IPS-18a (cell line): ENCODE data around the gene NEK6.

Experiments
- H3K27ac ChIP-seq: one replicate; pipeline ENCODE4 v1.5.1; 2013; ENCODE audit warnings: low read length
- H3K27me3 ChIP-seq: one replicate; pipeline ENCODE4 v1.6.1; 2013; ENCODE audit warnings: mild to moderate bottlenecking, low read length; ENCODE audit not compliant: control insufficient read depth, insufficient read depth
- H3K36me3 ChIP-seq: one replicate; pipeline ENCODE4 v1.6.1; 2013; ENCODE audit warnings: low read depth, low read length; ENCODE audit not compliant: control insufficient read depth
- H3K4me1 ChIP-seq: one replicate; pipeline ENCODE4 v1.6.1; 2013; ENCODE audit warnings: low read depth, low read length; ENCODE audit not compliant: control insufficient read depth
- H3K4me3 ChIP-seq: one replicate; pipeline ENCODE4 v1.5.1; 2013; ENCODE audit warnings: low read length
- H3K9ac ChIP-seq: one replicate; pipeline ENCODE4 v1.6.1; 2013; ENCODE audit warnings: mild to moderate bottlenecking, low read length, moderate library complexity
- H3K9me3 ChIP-seq: one replicate; pipeline ENCODE4 v1.6.1; 2013; ENCODE audit warnings: low read depth, low read length; ENCODE audit not compliant: control insufficient read depth

Gene NEK6

DNA sequence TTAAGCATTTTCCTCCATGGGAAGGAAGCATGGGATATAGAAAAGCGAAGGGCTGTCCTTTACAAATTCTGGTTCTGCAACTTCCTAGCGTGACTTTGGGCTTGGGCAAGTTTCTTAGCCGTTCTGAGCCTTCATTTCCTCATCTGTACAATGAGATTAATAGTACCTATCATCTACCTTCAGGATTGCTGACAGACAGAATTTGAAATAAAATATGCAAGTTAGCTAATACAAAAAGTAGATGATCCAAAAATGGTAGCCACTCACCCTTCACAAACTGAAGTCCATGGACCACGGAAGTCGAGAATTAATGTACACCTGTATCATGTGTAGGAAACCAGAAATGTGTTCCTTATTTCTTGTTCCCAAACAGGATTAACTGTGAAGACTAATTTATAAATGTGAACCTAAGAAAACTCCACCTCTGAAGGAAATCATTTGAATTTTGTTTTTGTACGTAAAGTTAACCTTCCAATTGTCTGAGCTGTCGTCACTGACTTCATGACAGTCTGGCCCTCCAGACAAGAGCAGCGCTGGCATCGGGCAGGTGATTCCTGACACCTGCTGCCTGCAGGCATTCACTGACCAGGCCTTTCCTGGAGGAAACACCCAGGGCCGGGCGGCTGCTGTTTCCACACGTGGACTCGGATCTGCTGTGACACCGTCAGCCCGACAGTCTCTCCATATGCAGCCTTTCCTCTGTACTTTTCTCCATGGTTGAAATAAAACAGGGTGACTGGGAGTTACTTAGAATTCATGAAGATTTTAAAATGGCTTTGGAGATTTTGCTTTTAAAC lies 94.1 kb downstream of the NEK6 start:
- no peak overlapping the region for H3K4me3 ChIP-seq
- H3K9ac ChIP-seq: no peak overlapping the region
- H3K27me3 ChIP-seq: no peaks in the 10 kb centered on the region
- H3K9me3 ChIP-seq: no peaks in the 10 kb centered on the region
- no peaks in the 10 kb centered on the region for H3K4me1 ChIP-seq
- H3K36me3 ChIP-seq: peaks cover 51% of the 10 kb centered on the region
- H3K27ac ChIP-seq: no peak overlapping the region

DNA sequence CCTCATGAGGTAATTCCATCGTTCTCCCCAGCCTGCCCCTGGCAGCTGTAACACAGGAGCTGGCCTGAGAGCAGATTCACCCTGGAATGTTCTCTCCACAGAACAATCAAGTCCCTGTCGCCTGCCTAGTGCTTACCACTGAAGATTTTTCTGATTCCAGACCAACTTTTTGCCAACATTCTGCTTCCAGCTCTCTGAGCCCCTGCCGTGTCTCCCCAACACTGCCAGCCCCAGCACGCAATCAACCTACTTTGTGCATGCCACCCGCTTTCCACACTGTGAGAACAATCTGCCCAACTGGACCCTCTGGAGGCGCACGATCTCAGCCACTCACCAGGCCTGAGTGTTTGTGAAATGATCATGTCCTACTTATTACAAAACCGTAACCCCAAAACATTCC lies 94.9 kb downstream of the NEK6 start:
- H3K27ac ChIP-seq: no peak overlapping the region
- H3K27me3 ChIP-seq: no peaks in the 10 kb centered on the region
- H3K4me3 ChIP-seq: no peak overlapping the region
- H3K36me3 ChIP-seq: peaks cover 51% of the 10 kb centered on the region
- H3K9me3 ChIP-seq: no peaks in the 10 kb centered on the region
- H3K4me1 ChIP-seq: no peaks in the 10 kb centered on the region
- no peak overlapping the region for H3K9ac ChIP-seq

DNA sequence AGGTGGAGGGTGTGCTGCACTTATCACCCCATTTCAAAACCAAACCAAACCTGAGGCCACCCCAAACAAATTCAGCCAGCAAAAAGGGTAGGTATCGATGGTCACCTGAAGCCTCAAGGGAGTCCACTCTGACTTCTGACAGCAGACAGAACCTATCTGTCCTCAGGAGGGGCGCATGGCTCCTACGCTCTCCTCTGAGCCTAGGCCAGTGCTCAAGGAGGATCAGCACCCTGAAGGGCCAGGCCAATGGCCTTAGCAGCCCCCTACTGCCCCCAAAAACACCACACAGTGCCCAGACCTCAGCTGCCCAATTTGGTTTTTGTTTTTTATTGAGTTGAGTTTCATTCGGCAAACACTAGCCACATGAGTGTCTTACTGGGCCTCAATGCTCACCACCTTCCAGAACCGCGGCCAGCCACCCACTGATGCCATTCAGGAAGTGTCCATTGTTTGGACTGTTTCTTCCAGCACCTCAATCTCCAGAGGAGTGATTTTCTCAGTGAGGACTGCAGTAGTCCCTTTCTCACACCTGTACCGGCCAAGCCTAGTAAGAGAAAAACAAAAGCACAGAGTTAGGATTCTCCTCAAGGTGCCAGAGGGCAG lies 95.5 kb downstream of the NEK6 start:
- Histone ChIP-seq H3K4me1 (no peaks in the 10 kb centered on the region), H3K36me3 (peaks cover 50% of the 10 kb centered on the region), H3K27me3 (no peaks in the 10 kb centered on the region), H3K9me3 (no peaks in the 10 kb centered on the region), H3K4me3 (no peak overlapping the region), H3K27ac (no peak overlapping the region), H3K9ac (no peak overlapping the region)

DNA sequence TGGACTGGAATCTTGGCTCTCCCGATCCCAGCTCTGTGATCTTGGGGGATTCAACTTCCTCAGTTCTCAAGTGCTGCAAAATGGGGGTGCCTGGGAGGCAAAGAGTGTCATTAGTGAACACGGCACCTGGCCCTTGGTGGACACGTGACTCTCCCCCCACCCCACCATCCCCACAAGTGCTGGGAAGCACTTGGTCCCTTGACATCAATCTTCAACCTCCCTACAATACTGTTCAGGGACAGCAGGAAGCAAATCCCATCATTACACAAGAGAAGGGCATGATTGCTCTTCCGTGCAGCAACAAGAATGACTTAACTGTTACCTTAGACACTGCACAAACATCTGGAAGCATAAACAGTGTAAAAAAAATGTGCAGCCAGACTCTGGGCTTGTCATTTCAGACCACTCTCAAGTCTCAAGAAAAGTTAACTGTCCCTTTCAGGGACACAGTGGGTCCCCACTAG lies 96.1 kb downstream of the NEK6 start:
- Histone ChIP-seq H3K4me3 (no peak overlapping the region), H3K36me3 (peaks cover 44% of the 10 kb centered on the region), H3K27ac (no peak overlapping the region)

DNA sequence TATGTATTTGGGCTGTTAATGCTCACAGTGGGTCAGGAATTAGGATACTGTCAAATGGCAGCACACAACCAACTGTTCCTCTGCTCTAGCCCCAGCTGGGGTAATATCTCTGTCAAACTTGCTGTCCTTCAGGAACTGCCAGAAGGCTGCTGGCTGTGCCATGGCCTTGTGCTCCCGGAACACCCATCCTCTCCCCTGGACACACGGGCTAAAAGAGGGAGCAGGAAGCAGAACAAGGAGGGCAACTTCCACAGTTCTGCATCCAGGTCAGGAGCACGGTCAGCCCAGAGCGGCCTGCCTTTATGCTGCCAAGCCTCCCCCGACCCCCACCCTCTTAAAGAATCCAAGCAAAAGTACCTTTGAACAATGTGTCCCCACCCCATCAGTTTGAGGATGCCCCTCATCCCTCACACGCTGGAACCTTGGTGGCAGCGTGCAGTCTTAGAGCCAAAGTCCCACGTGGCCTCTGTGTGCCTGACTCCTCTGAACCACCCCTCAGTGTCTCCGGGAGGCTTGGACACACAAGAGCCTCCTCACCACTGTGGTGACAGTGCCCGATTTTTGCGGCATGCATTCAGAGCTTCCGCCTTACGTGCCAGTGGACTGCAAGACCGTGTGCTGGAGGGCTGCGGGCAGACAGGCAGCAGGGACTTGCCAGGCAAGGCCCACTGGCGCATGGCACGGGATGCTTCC lies 96.7 kb downstream of the NEK6 start:
- Histone ChIP-seq H3K4me1 (no peaks in the 10 kb centered on the region), H3K9ac (no peak overlapping the region), H3K27ac (no peak overlapping the region), H3K27me3 (no peaks in the 10 kb centered on the region), H3K4me3 (no peak overlapping the region), H3K36me3 (peaks cover 39% of the 10 kb centered on the region), H3K9me3 (no peaks in the 10 kb centered on the region)

More for the DNA sequence above, 96.1 kb downstream of the NEK6 start:
- H3K4me1 ChIP-seq: no peaks in the 10 kb centered on the region
- H3K9ac ChIP-seq: no peak overlapping the region
- H3K9me3 ChIP-seq: no peaks in the 10 kb centered on the region
- no peaks in the 10 kb centered on the region for H3K27me3 ChIP-seq

DNA sequence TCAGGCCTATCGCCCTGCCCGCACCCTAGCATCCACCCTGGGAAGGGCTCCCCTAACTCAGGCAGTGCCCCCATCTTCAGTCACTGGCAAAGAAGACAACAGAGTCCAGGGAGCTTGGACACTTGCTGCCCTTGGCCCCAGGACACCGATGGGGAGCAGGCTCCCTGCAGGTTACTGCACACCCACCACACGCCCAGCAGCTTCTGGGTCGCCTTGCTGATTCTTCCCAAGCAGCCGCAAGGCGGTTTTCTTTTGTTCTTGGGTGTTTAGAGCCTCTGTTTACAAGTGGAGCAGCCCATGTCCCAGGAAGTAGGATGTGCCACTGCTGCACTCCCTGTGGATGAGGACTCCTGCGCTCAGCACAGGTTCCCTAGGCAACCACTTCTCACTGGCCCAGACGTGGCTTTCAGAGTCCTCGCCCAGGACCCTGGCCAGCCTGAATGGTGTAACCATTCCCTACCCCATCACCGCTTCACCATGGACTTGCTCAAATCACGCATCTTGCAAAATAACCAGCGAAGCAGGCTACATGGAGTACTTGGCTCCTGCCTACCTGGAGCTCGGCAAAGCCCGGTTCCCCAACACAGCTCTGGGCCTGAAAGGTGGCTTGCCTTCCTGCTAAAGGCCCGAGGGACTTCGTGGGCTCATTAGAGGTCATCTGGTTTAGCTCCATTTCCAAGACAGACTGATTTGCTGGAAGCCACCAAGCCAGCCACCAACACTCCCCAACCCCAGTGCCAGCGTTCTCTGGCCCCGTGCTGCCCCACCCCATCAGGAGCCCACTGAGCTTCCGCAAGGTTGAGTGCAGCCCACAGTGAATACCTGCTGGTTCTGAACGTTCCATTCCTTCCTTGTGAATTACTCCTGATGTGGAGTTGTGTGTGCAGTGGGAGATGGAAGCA lies 97.5 kb downstream of the NEK6 start:
- peaks cover 36% of the 10 kb centered on the region for H3K36me3 ChIP-seq
- no peak overlapping the region for H3K9ac ChIP-seq
- no peak overlapping the region for H3K27ac ChIP-seq
- H3K4me3 ChIP-seq: no peak overlapping the region
- no peaks in the 10 kb centered on the region for H3K4me1 ChIP-seq
- no peaks in the 10 kb centered on the region for H3K27me3 ChIP-seq
- no peaks in the 10 kb centered on the region for H3K9me3 ChIP-seq

DNA sequence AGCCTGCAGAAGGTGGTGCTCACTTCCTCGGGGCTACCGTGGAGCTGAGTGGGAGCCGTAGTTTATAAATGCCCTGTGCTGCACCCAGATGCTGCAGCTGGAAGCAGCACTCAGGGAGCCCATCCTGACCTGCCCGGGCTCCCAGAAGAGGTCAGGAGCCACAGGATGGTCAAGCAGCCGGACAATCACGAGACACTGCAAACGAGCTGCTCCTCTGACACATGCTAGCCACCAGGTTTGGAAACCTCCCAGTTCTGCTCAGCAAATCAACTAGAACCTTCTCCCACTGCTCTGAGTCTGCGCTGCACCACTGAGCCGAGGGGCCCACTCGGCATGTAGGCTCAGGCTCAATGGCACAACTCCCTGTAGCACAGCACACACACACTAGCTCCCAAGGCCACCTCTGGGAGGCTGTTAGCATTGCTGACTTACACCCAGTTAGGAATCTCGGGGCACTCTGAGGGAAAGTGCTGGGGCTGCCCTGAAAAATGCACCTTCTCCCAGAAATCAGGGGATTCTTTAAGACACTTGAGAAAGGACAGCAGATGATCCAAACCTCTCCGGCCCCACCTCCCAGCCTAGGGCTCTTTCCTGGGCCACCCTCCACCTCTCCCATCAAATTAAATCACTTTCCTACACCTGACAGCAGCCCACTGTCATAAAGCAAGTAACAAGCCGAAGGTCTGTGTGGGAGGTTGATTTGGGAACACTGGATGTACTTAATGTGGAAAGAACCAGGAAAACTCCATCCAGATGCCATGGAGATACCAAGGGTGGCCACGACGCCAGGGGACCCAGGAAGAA lies 98.4 kb downstream of the NEK6 start:
- Histone ChIP-seq H3K9ac (no peak overlapping the region), H3K4me3 (no peak overlapping the region), H3K4me1 (no peaks in the 10 kb centered on the region), H3K27me3 (no peaks in the 10 kb centered on the region), H3K9me3 (no peaks in the 10 kb centered on the region), H3K27ac (no peak overlapping the region), H3K36me3 (peaks cover 28% of the 10 kb centered on the region)

DNA sequence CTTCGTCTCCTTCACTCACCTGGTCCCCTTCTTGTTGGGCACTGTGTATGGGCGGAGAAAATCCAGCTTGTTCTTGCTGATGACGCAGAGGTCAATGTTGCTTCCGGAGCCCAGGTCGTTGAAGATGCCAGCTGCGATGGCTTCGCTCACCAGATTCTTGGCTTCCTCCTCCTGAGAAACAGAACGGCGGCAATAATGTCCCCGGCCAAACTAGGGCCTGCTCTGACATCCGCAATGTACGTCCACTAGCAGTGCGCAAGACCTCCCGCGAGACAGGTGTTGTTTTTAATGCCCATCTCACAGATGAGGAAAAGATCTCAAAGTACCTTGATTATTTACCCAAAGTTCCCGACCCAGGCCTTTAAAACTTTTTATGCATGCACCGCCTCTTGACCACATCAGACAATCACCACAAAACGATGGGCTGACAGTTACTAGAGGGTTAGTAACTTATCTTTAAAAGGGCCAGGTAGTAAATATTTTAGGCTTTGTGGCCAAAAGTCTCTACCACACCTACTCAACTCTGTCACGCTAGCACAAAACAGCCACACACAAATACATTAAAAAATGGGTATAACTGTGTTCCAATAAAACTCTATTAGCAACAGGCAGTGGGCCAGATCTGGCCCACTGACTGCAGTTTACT lies 99.1 kb downstream of the NEK6 start:
- no peaks in the 10 kb centered on the region for H3K27me3 ChIP-seq
- H3K9ac ChIP-seq: no peak overlapping the region
- no peak overlapping the region for H3K27ac ChIP-seq

DNA sequence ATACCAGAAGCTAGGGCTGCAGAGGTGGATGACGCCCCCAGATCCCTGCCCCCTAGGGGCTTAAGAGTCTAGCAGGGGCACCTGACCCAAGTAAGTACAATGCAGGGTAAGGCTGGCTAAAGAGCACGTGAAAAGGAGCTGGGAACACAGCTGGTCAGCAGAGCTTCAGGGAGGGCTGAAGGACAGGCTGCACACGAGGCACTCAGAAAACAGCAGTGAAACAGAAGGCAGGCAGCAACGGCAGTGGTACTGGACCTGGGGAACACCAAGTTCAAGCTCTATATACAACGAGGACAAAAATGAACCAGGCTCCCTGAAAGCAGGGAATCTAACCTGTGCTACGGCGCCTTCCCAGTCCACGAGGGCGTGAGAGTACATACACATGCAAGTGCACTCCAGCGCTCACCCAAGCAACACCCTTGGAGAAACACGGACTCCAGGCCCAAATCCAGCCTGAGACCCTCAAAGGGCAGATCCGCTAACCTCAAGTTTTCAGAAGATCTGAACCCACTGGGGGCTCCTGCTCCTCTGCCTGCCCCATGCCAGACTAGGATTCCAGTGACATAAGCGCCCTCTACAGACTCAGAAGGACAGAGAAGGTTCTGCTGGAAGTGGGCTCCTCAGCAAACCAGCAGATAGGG lies 100.1 kb downstream of the NEK6 start:
- no peaks in the 10 kb centered on the region for H3K4me1 ChIP-seq
- H3K4me3 ChIP-seq: no peak overlapping the region
- H3K27ac ChIP-seq: no peak overlapping the region
- H3K36me3 ChIP-seq: peaks cover 12% of the 10 kb centered on the region
- H3K9me3 ChIP-seq: no peaks in the 10 kb centered on the region
- H3K27me3 ChIP-seq: no peaks in the 10 kb centered on the region
- no peak overlapping the region for H3K9ac ChIP-seq

More for the DNA sequence above, 99.1 kb downstream of the NEK6 start:
- Histone ChIP-seq H3K36me3 (peaks cover 21% of the 10 kb centered on the region), H3K9me3 (no peaks in the 10 kb centered on the region), H3K4me1 (no peaks in the 10 kb centered on the region), H3K4me3 (no peak overlapping the region)

DNA sequence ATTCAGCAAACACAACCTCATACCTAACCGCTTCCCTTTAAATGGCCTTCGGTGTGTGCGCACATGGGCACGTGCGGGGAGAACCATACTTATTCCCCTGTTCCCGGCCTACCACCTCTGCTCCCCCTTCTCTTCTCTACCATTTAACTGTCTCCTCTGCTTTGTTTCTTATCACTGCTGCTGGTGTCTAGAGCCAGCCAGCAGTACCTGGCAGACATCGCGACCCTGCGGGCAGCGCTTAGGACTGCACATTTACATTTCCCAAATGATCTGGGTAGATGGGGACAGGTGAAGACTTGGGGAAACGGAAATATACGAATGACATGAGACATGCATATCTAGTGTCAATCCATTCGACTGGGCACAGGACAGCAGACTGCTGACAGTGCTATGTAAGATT lies 100.9 kb downstream of the NEK6 start:
- Histone ChIP-seq H3K9me3 (no peaks in the 10 kb centered on the region), H3K27ac (no peak overlapping the region), H3K27me3 (no peaks in the 10 kb centered on the region), H3K36me3 (peaks cover 7% of the 10 kb centered on the region), H3K4me1 (no peaks in the 10 kb centered on the region), H3K4me3 (no peak overlapping the region), H3K9ac (no peak overlapping the region)
